HG03139 (cell line): ENCODE measurements around the gene SETBP1.
A peak's percentile ranks its signal among the peaks of the same experiment; 100 is the strongest.

ENCODE experiments used
- ATAC-seq: cut with Tn5 transposase; IDR thresholded peaks from one replicate; pipeline ENCODE4 v1.9.1; 2021; ENCODE audit not compliant: unreplicated experiment

Gene SETBP1

DNA sequence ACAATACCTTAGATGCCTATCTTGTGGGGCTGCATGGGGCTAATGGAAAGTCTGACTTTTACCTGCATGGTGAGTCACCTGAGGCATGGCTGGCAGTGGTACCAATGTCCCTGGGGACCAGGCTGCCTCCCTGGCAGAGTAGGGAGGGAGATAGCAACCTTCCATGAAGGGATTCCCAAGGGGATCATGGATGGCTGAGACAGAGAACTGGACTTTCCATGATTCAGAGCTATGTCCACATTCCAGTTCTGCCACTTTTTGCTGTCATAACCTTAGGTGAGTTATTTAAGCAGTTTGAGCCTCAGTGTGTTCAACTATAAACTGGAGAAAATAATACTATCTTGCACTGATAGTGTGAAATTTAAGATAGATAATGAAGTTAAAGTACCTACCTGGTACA is 178.6 kb downstream of the SETBP1 start:
- ATAC-seq, result no peak

GRCh38 chr18:44859751-44860439 is 179.2 kb downstream of the SETBP1 start:
- no peak for ATAC-seq

DNA sequence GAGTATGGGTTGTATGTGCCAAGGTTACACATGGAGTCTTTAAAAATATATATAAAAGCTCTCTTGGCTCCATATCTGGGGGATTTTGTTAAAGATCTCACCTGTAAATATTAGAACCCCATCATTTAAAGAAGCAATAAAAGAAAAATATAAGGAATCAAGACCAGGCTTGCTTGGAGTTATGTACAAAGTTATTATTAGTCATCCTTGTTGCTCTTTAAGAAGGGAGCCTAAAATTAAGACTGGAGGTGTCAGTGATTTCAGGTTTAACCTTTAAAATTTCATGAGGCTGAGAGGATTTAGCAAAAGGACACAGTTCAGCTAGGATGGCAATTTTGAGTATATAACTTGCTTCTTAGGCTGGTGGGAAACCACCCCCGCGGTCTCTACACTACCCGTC is 181.4 kb downstream of the SETBP1 start:
- no peak for ATAC-seq

DNA sequence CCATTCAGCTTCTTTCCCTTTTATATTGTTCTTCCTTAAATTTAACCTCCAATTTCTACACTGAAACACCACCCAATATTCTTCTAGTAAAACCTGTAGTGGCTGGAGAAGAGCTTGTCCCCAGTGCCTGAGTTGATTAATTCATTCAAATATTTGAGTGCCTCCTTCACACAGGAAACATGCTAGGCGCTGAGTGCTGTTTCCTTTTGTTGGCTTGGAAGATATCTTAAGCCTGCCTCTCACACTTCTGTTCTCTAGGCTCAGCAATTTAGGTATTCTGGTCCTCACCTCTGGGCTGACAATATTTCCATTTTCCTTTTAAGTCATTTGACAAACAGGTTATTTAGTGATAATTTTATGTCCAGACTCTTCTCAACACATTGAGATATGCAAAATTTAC is 185.4 kb downstream of the SETBP1 start:
- no peak for ATAC-seq

GRCh38 chr18:44869533-44869932 is 188.8 kb downstream of the SETBP1 start:
- no peak for ATAC-seq

GRCh38 chr18:44870631-44871502 is 190.2 kb downstream of the SETBP1 start:
- no peak for ATAC-seq

DNA sequence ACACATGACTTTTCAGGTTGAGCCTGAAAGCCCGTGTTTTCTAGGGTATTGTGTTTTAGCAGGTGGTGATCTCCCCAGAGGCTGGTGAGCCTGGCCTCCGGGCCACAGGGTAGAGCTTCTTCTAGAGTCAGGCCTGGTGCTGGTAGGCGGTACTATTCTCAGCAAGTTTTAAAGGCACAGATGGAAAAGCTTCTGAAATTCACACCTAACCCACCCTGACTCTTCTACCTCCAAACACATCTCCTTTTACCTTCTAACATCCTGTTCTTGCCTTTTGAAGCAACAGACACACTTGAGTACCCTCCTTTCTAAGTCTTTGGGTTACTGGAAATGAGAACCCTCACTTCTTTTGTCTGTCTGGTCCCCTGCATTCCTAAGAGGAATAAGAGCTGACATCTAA is 191.1 kb downstream of the SETBP1 start:
- ATAC-seq, result peak; percentile 61

DNA sequence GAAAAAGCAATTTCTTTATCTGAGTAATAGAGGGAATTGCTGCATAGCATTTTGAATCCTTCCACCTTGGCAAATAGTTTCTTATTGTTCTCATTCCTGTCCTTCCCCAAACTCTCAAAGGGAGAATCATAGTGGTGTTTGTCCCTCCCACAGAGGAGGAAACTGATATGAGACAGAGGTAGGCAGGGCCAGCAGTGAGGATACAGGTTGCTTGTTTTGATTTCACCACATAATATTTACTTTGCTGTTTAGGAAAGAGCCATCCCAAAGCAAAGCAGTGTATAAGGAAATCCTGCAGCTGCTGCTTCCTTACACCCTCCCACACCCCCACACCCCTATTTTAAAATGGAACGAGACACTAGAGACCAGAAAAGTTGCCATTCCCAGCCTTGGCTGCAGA is 195.3 kb downstream of the SETBP1 start:
- ATAC-seq, result no peak

DNA sequence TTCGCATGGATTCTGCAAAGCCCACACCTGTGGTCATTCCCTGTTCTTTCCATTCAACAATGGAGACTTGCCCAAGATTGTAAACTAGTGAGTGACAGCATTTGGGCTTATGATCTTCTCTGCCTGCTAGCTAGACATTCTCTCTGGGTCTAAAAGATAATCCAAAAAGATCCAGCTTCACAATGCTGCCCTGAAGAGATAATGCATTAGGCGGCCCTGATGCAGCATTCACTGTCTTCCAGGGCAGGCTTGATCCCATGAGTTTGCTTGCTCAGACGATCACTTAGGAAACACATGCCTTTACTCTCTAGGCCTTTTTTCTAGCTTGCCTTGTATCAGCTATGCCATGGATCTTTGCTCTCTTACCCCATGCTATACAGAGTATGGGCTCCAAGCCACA is 196.1 kb downstream of the SETBP1 start:
- ATAC-seq, result no peak

- no peak for ATAC-seq
Observed at GRCh38 chr18:44878335-44878734, 197.6 kb downstream of the SETBP1 start.

DNA sequence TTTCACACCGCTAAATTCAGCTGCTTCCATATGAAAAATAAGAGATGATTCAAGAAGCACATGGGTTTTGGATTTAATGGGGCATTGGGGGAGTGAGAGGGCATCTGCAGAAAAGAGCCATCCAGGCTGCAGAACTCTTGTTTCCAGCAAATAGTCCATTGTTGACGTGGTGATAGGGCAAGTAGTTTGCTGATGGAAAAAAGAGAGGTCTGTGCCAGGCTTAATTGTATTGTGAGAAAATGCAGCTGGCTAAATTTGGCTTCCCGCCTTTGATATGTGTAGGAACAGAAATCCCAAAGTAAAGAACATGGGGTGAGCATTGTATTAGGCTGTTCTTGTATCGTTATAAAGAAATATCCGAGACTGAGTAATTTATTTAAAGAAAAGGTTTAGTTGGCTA is 199.5 kb downstream of the SETBP1 start:
- ATAC-seq, result no peak

DNA sequence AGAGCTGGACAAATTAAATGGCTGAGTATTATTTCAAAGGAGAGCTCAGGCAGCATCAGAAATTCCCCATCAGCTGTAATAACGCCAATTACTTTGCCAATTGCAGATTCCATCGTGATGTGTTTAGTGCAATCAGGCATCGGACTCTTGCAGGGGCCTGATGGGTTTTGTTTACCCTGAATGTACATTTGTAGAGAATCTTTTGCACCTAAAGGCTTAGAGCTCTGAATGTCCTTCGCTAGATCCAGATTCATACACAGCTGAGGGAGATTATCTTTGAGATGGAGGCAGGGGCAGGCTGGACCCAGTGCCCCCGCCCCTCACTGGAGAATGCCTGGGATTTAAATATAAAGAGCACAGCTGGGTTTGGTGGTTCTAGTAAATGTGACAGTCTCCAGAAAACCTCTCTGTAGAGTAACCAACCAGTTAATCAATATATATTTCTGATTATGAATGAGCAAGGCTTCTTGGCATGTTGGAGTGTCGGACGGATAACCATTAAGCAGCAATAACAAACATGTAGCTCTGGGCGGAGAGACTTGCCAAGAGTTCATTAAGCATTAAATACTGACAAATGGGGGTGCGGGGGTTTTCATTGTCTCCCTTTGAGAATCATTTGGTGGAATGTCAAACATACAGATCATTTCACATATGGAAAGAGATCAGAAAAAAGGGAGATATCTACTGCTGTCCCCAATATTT is 200.9 kb downstream of the SETBP1 start:
- no peak for ATAC-seq

DNA sequence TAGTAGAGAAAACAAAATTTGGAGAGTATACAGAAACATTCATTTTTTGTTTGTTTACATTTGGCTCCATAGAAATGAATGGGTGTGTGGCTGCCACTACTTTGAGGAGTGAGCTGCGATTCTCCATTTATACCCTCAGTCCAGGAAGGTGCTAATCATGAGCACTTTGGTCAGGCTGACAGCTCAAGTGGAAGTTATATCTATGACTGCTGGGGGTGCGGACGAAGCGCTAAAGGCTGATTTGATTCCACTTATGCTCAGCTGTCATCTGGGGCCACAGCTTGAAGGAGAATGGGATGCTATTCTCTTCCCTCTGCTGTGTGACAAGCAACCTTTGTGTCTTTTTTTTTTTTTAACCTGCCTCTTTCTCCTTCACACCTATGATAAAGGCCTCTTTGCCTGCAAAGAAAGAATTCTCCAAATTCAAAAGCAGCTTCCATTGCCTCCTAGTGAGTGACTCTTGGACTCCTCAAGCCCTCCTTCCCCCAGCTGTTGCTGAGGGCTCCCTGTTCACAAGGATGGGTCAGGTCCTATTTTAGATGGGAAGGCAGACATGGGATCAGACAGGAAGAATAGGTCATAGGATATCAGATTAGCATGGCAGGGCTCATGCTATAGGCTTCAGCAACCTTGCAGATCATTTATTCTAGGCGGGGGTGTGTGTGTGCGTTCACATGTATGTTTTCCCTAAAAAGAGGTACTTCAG is 201.6 kb downstream of the SETBP1 start:
- ATAC-seq, result no peak

GRCh38 chr18:44883671-44884070 is 203.0 kb downstream of the SETBP1 start:
- ATAC-seq, result no peak

DNA sequence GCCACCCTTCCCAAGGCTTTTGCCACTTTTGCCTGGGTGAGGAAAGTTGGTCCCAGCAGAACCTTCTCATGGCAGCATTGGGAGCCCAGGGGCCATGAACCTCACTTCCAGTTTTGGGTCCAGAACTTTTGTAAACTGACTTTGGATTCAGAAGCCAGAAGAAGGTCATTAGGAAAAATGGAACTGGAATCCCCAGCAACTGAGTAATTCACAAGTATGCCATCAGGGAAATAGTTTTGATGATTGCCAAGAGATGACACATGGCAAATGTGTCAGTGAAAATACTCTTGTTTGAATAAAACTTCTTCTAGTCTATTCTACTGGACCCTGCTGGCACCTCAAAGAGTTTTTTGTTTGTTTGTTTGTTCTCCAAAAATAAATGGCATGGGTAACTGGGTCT is 203.7 kb downstream of the SETBP1 start:
- no peak for ATAC-seq

DNA sequence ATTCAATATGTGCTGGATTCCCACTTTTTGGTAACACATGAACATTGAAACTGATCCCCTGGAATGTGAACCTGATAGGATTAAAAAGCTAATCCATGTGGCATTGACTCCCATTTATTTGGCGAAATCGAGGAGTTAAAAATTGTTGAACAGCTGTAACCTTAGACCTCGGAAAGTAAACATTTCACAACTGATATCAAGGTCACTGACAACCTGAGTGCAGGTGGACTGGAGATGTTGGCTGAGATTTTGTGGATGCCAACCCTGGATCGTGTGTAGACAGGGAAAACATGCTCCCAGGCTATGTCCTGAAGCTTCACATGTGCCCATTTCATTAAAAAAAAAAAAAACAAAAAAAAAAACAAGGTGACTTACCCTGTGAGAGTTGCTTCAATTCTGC is 204.8 kb downstream of the SETBP1 start:
- no peak for ATAC-seq

- ATAC-seq, result no peak
Observed at GRCh38 chr18:44887227-44887631, 206.5 kb downstream of the SETBP1 start.

GRCh38 chr18:44889111-44889510 is 208.4 kb downstream of the SETBP1 start:
- ATAC-seq, result no peak

- ATAC-seq, result no peak
Observed at GRCh38 chr18:44893045-44893706, 212.5 kb downstream of the SETBP1 start.

- ATAC-seq, result no peak
Observed at GRCh38 chr18:44893966-44894365, 213.3 kb downstream of the SETBP1 start.
